ENCODE data around the gene IMMP2L.

IMMP2L gene

DNA sequence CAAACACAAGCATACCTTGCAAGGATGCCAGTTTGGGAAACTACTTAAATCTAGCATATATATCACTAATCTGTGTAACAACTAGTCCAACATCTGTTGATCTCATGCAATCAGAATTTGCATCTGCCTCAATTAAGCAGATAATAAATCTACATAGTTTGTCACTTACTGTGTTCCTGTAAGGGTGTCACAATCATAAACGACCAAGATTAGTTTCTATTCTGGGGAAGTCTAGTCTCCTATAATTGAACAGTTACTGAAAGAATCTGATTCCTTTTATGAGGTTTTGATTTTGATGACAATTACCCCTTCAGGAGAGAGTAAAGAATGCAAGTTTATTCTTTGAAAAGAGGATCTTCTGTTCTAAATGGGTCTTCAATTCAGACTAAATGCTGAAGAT is 556.8 kb downstream of the IMMP2L start:
- TF ChIP-seq EZH2 (IDR thresholded peaks at IDR 0.05; ENCODE audit: borderline replicate concordance, low read depth, low read length, severe bottlenecking): no peak
- TF ChIP-seq, protein P1, sequence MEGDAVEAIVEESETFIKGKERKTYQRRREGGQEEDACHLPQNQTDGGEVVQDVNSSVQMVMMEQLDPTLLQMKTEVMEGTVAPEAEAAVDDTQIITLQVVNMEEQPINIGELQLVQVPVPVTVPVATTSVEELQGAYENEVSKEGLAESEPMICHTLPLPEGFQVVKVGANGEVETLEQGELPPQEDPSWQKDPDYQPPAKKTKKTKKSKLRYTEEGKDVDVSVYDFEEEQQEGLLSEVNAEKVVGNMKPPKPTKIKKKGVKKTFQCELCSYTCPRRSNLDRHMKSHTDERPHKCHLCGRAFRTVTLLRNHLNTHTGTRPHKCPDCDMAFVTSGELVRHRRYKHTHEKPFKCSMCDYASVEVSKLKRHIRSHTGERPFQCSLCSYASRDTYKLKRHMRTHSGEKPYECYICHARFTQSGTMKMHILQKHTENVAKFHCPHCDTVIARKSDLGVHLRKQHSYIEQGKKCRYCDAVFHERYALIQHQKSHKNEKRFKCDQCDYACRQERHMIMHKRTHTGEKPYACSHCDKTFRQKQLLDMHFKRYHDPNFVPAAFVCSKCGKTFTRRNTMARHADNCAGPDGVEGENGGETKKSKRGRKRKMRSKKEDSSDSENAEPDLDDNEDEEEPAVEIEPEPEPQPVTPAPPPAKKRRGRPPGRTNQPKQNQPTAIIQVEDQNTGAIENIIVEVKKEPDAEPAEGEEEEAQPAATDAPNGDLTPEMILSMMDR (IDR thresholded peaks at IDR 0.05; ENCODE audit: borderline replicate concordance, extremely low read depth, low read length, poor library complexity, severe bottlenecking): no peak
- Histone ChIP-seq H3K79me2 (ENCODE audit: insufficient read depth, low read length) (no peaks in the 10 kb centered on the region), H3K4me2 (ENCODE audit: insufficient read depth, low read length) (no peak overlapping the region), H3K27ac (ENCODE audit: low read length) (no peak overlapping the region), H3K27me3 (ENCODE audit: insufficient read depth, low read length, poor library complexity) (no peaks in the 10 kb centered on the region), H3K4me3 (ENCODE audit: low read depth in 1 of 2, low read length in 2 of 2) (no peak overlapping the region), H3K36me3 (ENCODE audit: insufficient read depth, low read length) (no peaks in the 10 kb centered on the region), H2AFZ (ENCODE audit: low read depth, low read length) (no peak overlapping the region), H4K20me1 (ENCODE audit: insufficient read depth, low read length) (no peaks in the 10 kb centered on the region), H3K9me3 (ENCODE audit: insufficient read depth, low read length, severe bottlenecking) (no peaks in the 10 kb centered on the region), H3K9ac (ENCODE audit: low read depth, low read length) (no peak overlapping the region), H3K4me1 (ENCODE audit: insufficient read depth, low read length) (peaks cover 10% of the 10 kb centered on the region)
- DNase-seq: no peak
- ATAC-seq (ENCODE audit: insufficient read depth, low read depth): no peak

DNA sequence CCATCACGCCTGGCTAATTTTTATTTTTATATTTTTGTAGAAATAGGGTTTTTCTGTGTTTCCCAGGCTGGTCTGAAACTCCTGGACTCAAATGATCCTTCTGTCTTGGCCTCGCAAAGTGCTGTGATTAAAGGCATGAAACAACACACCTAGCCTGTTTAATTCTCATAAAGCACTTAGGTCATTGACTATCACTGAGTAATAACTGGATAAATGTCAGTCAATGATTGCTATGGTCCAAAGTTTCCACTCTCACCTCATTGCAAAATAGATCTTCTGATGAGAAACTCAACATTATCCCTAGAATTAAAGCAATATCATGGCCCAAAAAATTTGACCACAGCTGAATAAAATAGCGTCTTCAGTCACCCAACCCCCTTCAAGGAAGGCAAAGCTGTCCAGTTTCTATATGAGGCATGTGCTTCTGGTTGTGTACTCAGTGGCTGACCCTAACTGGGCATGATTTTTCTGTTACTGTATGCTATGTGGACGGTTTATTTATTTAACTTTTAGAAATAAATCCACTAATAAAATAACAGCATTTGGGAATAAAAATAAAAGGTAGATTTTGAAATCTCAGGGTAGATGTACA is 557.9 kb downstream of the IMMP2L start:
- ATAC-seq (ENCODE audit: insufficient read depth, low read depth): no peak
- no peaks in the 10 kb centered on the region for H3K36me3 ChIP-seq (ENCODE audit: insufficient read depth, low read length)
- no peaks in the 10 kb centered on the region for H3K9me3 ChIP-seq (ENCODE audit: insufficient read depth, low read length, severe bottlenecking)
- H3K4me2 ChIP-seq (ENCODE audit: insufficient read depth, low read length): no peak overlapping the region
- H3K27ac ChIP-seq (ENCODE audit: low read length): no peak overlapping the region
- peaks cover 3% of the 10 kb centered on the region; the same call in 1 of the 2 replicates for H3K4me1 ChIP-seq (ENCODE audit: insufficient read depth, low read length)
- no peaks in the 10 kb centered on the region for H3K27me3 ChIP-seq (ENCODE audit: insufficient read depth, low read length, poor library complexity)
- no peaks in the 10 kb centered on the region for H4K20me1 ChIP-seq (ENCODE audit: insufficient read depth, low read length)
- no peak overlapping the region for H3K4me3 ChIP-seq (ENCODE audit: low read depth in 1 of 2, low read length in 2 of 2)
- H3K79me2 ChIP-seq (ENCODE audit: insufficient read depth, low read length): no peaks in the 10 kb centered on the region
- H2AFZ ChIP-seq (ENCODE audit: low read depth, low read length): no peak overlapping the region
- TF ChIP-seq, protein P1 (IDR thresholded peaks at IDR 0.05; ENCODE audit: borderline replicate concordance, extremely low read depth, low read length, poor library complexity, severe bottlenecking): no peak
- TF ChIP-seq EZH2 (IDR thresholded peaks at IDR 0.05; ENCODE audit: borderline replicate concordance, low read depth, low read length, severe bottlenecking): no peak
- DNase-seq: no peak
- no peak overlapping the region for H3K9ac ChIP-seq (ENCODE audit: low read depth, low read length)

DNA sequence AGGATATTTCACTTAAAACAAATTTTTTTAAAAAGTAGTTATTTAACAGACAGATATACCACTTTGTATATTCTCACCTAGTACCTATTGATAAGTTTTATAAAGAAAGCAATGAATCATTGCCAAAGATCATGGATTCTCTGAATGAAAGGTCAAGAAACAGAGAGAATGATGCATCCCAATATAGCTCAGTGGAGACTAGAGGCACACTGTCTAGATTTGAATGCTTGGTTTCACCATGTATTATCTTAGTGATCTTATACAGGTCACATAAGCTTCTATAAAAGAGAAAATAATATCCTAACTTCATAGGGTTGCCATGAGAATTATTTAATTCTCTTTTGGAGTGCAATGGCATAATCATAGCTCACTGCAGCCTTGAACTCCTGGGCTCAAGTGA is 558.4 kb downstream of the IMMP2L start:
- Histone ChIP-seq H3K9me3 (ENCODE audit: insufficient read depth, low read length, severe bottlenecking) (no peaks in the 10 kb centered on the region), H3K27ac (ENCODE audit: low read length) (no peak overlapping the region), H3K79me2 (ENCODE audit: insufficient read depth, low read length) (no peaks in the 10 kb centered on the region), H3K4me1 (ENCODE audit: insufficient read depth, low read length) (no peaks in the 10 kb centered on the region), H4K20me1 (ENCODE audit: insufficient read depth, low read length) (no peaks in the 10 kb centered on the region), H2AFZ (ENCODE audit: low read depth, low read length) (no peak overlapping the region), H3K4me3 (ENCODE audit: low read depth in 1 of 2, low read length in 2 of 2) (no peak overlapping the region), H3K27me3 (ENCODE audit: insufficient read depth, low read length, poor library complexity) (no peaks in the 10 kb centered on the region), H3K36me3 (ENCODE audit: insufficient read depth, low read length) (no peaks in the 10 kb centered on the region), H3K9ac (ENCODE audit: low read depth, low read length) (no peak overlapping the region), H3K4me2 (ENCODE audit: insufficient read depth, low read length) (no peak overlapping the region)
- no peak for ATAC-seq (ENCODE audit: insufficient read depth, low read depth)
- no peak for DNase-seq
- no peak for TF ChIP-seq EZH2 (IDR thresholded peaks at IDR 0.05; ENCODE audit: borderline replicate concordance, low read depth, low read length, severe bottlenecking)
- TF ChIP-seq, protein P1 (IDR thresholded peaks at IDR 0.05; ENCODE audit: borderline replicate concordance, extremely low read depth, low read length, poor library complexity, severe bottlenecking): no peak
